Dedifferentiated amniotic fluid mesenchymal stem cell (primary cell): ENCODE data around the gene PMCH.
"Not testable (repeated sequence)": the region's sequence is repeated elsewhere in the genome, so short reads cannot be mapped to it uniquely, and the experiment has no call there.

Source experiments
- DNase-seq: peaks from one replicate; pipeline ENCODE4 v3.0.0-alpha.2; 2016; ENCODE audit errors: extremely low spot score

Gene PMCH, protein sequence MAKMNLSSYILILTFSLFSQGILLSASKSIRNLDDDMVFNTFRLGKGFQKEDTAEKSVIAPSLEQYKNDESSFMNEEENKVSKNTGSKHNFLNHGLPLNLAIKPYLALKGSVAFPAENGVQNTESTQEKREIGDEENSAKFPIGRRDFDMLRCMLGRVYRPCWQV

DNA sequence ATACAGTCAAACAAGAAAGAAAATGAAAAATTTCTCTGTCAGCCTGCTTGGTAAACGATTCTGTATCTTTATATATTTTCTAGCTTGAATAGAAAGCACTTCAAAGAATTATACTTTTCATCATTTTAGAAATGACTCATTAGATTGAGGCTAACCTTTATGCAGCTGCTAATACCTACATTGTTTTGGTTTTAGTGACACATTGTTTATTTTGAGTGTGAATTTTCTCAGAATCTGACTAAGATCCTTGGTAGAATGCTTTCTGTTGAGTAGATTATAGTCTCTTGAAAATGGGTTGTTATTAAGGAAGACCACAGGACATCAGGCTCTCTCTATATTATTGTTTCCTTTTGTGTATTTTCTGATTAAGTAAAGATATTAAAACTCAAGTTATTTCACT is at the start of gene PMCH:
Gene PMCH, minus strand, starts transcription at position 45 of the 400 bp plus-strand sequence. CDS start 63 bp downstream, outside the sequence.
- no peak for DNase-seq

DNA sequence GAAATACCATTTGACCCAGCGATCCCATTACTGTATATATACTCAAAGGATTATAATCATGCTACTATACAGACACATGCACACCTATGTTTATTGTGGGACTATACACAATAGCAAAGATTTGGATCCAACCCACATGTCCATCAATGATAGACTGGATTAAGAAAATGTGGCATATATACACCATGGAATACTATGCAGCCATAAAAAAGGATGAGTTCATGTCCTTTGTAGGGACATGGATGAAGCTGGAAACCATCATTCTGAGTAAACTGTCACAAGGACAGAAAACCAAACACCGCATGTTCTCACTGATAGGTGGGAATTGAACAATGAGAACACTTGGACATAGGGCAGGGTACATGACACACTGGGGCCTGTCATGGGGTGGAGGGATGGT is 43.2 kb upstream of the PMCH start:
- DNase-seq: not testable (repeated sequence)

DNA sequence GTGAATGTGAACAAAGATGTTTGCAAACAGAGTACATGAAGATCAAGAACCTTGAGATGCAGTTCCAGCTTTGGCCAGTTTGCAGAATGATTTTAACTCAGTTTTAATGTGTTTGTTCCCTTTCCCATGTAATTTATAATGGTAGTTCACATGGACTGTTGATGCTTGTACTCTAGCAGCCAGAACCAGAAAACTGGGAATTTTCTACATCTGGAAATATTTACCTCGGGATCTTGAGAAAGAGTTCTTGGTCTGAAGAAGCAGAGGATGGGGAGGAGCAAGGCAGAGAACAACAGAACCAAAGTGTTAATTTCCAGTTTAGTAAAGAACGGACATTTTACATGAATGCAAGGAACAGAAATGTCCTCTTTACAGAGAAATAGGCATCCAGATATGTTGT is 37.0 kb upstream of the PMCH start:
- DNase-seq: no peak

DNA sequence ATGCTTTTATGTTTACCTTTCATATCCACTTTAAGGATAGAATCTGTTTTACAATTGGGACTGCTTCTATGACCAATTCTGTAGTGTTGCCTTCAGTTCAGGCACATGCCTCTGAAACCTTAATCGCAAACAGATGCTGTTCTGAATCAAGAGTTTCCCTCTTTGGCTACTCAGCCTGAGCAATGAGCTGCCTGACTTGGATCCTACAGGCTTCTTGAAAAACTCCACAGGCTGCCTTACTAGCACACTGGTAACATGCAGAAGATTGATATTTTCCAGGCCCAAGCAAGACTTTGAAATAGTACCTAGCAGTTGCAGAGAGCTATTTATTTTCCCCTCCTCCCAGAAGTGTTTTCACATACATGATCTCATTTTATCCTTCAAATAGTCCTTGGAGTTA is 34.8 kb upstream of the PMCH start:
- DNase-seq: peak; percentile 87

DNA sequence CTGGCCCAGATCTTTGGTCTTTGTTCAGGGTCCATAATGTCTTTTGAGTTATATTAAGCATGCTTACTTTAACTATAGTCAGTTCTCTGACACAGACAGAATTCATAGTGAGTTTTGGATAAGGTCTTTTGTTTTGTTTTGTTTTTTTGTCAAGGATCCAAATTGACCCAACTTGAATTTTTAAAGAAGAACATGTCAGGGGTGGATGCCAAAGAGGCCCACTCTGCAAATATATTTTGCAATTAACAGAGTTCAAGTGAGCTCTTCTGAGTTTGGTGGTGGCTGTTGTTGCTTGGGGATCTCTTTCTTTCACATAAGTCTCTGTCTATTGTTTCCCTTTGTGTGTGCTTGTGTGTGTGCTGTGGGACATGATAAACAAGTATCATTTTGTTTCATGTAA is 34.4 kb upstream of the PMCH start:
- no peak for DNase-seq

DNA sequence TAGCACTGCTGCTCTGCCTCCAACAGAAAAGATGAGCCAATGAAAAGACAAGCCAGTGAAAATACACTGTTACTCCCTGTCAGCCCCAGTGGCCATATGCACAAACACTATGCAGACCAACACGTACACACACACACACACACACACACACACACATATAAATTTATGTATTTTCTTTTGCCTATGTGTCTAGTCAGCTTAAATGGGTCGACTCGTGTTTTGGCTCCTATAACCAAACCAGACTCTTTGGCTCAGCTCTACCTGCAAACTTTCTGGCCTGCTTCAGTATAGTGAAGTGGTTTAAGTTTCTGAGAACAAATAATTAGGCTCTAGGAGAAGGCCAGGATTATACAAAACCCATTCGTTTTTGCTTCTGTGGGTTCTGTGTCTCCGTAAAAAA is 30.3 kb upstream of the PMCH start:
- DNase-seq: no peak

DNA sequence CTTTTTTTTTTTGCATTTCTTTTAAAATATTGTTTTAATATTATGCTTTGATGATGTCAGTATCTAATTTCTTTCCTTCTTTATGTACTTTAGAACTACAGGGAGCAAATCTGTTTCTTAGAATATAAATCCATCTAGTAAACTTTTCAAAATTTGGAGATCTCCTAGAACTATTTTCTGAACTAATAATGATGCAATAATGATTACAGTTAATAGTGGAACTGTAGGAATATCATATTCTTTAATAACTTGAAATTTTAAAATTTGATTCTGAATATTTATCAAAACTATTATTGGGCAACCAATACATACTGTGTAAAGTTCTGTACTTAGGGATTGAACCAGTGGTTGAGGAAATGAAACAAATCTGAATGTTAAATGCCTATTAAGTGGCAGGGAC is 23.1 kb upstream of the PMCH start:
- no peak for DNase-seq

DNA sequence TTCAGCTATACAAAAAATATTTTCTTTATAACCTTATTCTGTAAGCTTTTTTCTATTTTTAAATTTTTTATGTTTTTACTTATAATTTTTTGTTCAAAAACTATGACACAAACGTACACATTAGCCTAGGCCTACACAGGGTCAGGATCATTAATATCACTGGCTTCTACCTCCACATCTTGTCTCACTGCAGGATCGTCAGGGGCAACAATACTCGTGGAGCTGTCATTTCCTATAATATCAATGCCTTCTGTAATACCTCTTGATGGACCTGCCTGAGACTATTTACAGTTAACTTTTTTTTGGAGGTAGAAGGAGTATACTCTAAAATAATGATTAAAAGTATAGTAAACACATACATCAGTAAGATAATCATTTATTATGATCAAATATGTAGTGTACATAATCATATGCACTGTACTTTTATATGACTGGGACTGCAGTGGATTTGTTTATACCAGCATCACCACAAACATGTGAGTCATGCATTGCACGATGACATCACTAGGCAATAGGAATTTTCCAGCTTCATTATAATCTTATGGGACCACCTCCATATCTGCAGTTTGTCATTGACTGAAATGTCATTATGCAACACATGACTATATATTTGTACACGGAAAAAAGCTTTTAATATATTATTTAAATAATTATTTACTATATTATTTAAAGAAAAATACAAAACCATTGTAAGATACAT is 18.5 kb upstream of the PMCH start:
- DNase-seq: peak; percentile 44

DNA sequence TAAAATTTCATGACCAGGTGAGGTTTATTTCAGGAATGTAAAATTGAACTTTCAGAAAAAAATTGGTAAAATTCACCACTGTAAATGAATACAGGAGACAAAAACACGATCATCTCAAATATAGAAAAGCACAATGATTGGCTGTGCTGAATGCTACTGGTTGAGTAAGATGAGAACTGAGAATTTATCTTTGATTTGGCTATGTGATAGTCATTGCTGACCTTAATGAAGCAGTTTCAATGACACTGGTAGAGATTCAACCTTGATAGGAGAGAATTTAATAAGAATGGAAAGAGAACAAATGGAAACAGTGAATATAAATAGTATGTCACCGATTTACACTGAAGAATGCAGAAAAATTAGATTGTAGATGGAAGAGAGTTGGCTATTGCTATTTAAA is 6.4 kb upstream of the PMCH start:
- no peak for DNase-seq

DNA sequence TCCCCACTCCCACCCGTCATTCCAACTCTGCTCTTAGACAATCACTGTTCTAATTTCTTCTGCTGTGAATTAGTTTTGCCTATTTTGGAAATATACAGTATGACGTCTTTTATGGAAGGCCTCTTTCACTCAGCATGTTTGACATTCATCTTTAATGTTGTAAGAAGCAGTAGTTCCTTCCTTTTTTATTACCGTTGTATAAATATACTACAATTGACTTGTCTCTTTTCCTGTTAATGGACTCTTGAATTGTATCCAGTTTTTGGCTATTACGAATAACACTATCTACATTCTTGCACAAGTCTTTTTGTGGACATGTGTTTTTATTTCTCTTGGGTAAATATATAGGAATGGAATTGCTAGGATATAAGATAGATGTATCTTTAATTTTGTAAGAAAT is 4.9 kb upstream of the PMCH start:
- DNase-seq: no peak

DNA sequence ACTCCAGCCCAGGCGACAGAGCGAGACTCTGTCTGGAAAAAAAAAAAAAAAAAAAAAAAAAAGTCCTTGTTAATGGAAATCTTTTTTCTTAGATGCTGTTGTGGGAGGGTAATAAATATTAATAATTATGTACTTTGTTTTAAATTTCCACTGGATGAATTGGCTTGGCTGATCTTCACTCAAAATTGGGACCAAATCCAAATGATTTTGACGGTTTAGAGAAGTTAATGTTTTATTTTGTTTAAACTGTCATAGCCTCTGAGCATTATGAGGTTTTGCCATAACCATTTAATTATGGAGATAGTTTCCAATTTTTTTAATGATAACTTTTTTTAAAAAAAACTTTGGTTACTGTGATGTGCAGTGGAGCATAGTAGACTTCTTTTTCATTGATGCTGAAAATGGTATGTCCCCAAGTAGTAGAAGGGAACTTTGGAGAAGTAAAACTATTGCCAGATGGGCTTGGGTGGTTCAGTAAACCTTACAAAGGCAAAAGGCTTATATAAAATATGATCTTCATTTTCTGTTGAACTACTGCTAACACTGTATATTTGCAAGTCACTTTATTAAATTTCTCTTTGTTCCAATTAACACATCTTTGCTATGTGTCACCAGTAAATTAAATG is 3.9 kb upstream of the PMCH start:
- no peak for DNase-seq

DNA sequence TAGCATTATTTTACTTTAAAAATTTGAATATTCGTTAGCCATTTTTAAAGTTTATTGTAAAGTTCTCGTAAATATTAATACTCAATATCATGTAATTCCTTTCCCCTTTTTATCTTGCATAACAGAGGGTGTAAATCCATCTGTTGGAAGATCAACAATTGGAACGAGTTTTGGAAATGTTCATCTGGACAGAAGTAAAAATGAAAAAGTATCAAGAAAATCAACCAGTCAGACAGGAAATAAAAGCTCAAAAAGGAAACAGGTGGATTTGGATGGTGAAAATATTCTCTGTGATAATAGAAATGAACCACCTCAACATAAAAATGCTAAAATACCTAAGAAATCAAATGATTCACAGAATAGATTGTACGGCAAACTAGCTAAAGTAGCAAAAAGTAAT is 1.8 kb downstream of the PMCH start:
- DNase-seq: no peak

DNA sequence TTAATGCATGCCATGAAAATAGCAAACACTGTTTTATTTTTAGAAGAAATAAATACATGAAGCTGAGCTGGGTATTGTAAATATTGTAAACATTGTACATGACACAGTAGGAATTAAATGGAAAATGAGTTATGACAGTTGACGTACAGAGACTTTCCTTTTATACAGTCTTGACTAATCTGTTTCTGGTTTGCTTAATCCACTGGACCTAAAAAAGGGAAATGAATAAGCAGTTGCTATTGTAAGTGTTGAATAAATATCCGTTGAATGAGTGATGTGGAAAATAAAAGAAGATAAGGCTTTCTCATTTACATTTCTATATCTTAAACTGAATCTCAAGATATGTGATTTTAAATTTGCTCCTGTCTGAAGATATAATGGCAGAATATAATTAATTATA is 15.0 kb downstream of the PMCH start:
- DNase-seq: no peak

DNA sequence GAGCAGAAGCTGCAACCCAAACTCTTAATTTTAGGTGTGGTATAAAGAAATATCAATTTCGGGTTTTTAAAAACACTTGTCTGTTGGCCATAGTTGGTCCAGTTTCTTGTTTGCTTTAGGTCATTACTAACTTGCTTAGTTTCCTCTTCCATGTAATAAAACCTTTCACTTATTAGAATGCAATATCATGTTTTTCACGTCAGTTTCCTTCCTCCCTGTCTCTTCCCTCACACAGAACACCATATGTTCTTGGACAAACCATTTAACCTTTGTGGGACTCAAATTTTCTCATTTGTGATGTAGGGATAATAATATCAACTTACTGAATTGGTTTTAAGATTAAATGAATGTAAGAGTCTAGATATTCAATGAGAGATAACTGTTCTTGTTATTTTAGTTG is 22.9 kb downstream of the PMCH start:
- DNase-seq: no peak

DNA sequence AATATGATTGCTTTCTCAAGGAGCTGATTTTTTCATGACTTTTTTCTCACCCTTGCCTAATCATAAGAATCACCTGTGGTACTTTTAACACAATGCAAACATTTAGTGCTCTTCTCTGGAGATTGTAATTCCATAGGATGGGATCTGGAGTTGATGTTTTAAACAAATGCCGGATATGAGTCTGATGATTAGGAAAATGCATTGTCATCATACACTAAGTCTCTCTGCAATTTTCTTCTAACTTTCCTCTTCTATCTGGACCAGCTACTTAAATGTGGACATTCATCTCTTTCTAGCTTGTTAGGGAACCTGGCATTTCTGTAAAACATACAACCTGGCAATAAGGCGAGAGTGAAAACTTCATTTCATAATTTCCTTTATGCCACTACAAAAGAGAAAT is 23.5 kb downstream of the PMCH start:
- no peak for DNase-seq

DNA sequence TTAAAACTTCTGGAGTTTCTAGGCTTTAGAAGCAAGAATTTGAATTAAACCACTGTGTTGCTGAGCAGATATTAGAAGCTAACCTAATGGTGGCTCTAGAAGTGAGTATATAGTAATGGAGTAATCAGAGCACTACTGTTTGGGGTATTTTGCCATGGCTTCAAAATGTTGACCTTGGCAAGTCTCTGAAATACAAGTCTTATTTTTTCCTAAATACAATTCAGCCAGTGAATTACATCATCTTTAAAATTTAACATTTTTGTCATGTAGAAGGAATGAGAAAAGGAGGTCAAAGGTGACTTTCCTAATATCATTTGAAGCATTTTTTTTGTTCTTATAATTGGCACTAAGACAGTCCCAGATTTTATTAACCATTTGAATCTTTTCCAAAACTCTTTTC is 25.2 kb downstream of the PMCH start:
- DNase-seq: peak; percentile 86

DNA sequence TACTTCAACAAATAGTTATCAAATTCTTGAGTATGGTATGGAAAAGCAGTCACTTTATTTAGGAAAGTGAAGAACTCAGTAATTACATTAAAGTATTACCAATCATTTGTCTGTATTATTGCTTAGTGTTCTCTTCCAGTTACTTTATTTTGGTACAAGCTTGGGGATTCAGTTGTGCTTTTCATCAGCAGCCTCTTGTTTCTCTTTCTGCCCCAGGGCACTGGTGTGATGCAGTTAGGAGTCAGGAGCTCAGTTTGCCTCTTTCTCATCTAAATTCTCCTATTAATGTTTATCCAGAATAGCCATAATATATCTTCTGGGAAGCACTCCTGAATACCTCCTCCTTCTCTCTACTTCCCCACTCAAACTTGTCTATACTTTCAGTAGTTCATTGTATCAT is 25.7 kb downstream of the PMCH start:
- DNase-seq: no peak

DNA sequence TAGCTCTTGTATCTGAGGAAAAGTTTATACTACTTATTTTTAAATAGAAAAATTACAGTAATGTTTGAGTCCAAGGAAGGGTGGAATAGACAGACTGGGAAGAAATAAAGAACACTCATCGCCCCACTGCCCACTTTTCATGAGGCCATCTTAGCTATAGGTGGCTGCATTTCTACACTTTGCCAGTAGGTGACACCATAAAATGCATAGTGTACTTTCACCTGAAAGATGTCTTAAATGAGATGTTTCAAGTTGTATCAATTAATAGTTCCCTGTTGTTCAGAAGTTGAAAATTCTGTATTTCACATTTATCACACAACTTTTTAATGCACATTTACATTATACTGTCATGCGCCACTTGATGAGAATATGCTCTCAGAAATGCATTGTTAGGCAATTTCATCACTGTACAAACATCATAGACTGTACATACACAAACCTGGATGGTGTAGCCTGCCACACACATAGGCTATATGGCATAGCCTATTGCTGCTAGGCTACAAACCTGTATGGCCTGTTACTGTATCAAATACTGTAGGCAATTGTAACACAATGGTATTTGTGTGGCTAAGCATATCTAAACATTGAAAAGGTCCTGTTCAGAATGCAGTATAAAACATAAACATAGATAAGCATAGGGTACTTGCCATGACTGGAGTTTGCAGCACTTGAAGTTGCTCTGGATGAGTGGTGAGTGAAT is 27.6 kb downstream of the PMCH start:
- no peak for DNase-seq

DNA sequence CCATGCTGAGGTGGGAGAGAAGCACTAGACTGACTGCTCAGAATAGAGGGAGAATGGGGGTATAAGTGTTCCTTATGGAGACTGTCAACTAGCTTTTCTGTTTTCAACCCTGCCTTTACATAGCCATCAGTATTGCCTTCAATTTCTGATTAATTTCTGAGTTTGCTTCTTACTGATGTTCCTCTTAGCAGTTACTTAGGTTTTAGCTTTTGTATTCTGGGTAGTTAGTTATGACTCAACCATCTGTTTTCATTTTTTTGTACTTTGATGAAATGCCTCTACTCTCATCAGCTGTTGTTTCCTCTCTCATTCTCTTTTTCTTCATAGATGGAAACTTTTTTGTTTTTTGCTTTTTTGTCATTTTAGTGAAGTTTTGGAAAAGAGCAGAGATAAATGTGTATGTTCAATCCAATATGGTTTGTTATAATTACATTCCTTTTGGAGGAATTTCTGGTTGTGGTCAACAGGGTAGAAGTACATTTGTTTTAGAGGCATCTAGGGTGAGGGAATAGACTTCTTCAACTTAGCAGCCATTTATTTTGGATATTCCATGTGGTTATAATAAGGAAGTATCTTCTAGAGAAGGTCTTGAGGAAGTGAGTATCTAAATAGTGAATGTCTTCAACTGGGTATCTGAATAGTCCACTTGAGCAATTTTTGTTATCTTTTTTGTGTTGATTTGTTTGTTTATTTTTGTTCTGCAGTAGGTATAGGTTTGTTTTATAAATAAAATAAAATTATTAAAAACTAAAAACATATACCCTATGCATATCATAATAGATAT is 29.6 kb downstream of the PMCH start:
- no peak for DNase-seq

DNA sequence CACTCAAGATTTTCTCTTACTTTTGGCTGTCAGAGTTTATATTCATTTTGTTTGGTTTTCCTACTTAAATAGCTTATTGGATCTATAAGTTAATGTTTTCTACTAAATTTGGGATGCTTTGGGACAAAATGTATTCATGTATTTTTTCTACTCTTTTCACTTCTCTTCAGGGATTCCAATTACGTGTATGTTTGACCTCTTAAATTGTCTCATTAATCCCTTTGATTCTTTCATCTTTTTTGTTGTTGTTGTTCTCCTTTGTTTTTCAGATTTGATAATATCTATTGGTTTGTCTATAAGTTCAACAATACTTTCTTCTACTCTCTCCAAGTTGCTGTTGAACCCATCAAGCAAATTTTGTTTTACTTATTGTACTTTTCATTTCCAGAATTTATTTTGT is 34.2 kb downstream of the PMCH start:
- DNase-seq: no peak

DNA sequence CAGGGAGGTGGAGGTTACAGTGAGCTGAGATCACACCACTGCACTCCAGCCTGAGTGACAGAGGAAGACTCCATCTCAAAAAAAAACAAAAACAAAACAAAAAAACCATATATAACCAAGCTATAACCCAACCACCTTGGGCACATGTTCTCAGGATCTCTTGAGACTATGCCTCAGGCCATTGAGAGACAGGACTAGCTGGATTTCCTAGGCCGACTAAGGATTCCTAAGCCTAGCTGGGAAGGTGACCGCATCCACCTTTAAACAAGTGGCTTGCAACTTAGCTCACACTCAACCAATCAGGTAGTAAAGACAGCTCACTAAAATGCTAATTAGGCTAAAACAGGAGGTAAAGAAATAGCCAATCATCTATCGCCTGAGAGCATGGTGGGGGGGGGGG is 42.4 kb downstream of the PMCH start:
- not testable (repeated sequence) for DNase-seq

DNA sequence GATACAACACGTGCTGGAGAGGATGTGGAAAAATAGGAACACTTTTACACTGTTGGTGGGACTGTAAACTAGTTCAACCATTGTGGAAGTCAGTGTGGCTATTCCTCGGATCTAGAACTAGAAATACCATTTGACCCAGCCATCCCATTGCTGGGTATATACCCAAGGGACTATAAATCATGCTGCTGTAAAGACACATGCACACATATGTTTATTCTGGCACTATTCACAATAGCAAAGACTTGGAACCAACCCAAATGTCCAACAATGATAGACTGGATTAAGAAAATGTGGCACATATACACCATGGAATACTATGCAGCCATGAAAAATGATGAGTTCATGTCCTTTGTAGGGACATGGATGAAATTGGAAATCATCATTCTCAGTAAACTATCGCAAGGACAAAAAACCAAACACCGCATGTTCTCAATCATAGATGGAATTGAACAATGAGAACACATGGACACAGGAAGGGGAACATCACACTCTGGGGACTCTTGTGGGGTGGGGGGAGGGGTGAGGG is 50.5 kb downstream of the PMCH start:
- DNase-seq: not testable (repeated sequence)
